GM12873 (cell line): Measurements from ENCODE around the gene SLC22A16.

Experiments
- CTCF ChIP-seq: IDR thresholded peaks from 2 replicates; pipeline ENCODE4 v1.5.1; 2012; ENCODE audit warnings: low read depth, mild to moderate bottlenecking, moderate library complexity, low read length, control low read depth; ENCODE audit not compliant: insufficient read depth; ENCODE audit errors: missing control alignments

SLC22A16 gene

GRCh38 chr6:110387986-110388385 lies 88.4 kb downstream of the SLC22A16 start:
- TF ChIP-seq CTCF: no peak

DNA sequence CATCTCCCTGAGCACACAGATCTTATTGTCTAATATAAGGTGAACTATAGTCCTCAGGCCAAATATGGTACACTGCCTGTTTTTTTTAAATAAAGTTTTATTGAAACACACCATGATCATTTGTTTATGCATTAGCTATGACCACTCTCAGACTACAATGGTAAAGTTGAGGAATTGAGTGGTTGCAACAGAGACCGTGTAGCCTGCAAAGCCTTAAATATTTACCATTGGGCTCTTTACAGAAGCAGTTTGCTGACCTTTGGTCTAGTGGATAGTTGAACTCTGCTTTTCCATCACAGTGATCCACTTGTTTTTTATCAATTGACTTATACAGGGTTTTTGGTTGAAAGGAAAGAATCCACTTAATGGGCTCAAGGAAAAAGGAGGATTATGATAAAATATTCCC lies 91.0 kb downstream of the SLC22A16 start:
- TF ChIP-seq CTCF: no peak

GRCh38 chr6:110378552-110378951 lies 97.9 kb downstream of the SLC22A16 start:
- no peak for TF ChIP-seq CTCF
